HCT116 (cell line): ENCODE measurements around the gene TCEANC2. TPM values are rescaled to one million over a fixed set of nuclear protein-coding genes. Genes with fewer than 3 reads are reported as not detected.

Source experiments
- ATAC-seq: fragments of 200-7000 bp; cut with Tn5 transposase; 2 replicates; pipeline ENCODE4 v1.9.1; 2020; ENCODE audit warnings: mild to moderate bottlenecking, moderate library complexity
- BruUV-seq: library from RNA; stranded (reverse); fragments of 400-500 nt; replicated peaks from 2 replicates; lab custom pipeline; 2021; lab: Mats Ljungman, UMichigan
- CTCF ChIA-PET: fragments of 300-600 bp; sonication (Branson Sonifier 250); formaldehyde crosslinking; loops from one replicate; lab custom pipeline; 2021; ENCODE audit warnings: antibody characterized with exemption; lab: Charles Lee
- POLR2A ChIA-PET: fragments of 300-600, 350-600 bp; sonication (Branson Sonifier 250); formaldehyde crosslinking; loops from one replicate; lab custom pipeline; 2021; ENCODE audit warnings: antibody characterized with exemption; lab: Charles Lee
- RAD21 ChIA-PET, 2 experiments: fragments of 300-600 bp; sonication (Branson Sonifier 250); formaldehyde crosslinking; loops; one replicate each; lab custom pipeline; 2023; ENCODE audit warnings: low total read pairs in 2 of 2; ENCODE audit not compliant: uncharacterized antibody in 2 of 2, unreplicated experiment in 2 of 2, low non-redundant PET in 1 of 2; lab: Charles Lee
- DNase-seq: peaks from one replicate; pipeline ENCODE4 v3.0.0-alpha.2; 2010; ENCODE audit warnings: low read depth, low spot score
- H2AFZ ChIP-seq: fragments of 200-600 bp; shearing (Covaris generic), sonication (generic); 2 replicates; pipeline ENCODE4 v1.6.1; 2017; ENCODE audit warnings: low read depth, mixed run types, mixed read lengths, antibody characterized with exemption, low read length; ENCODE audit not compliant: poor library complexity, severe bottlenecking
- H3K27ac ChIP-seq: 2 replicates; pipeline ENCODE4 v1.5.1; 2012; ENCODE audit warnings: low read depth, low read length
- H3K27me3 ChIP-seq: fragments of 200-600 bp; sonication (generic); 2 replicates; pipeline ENCODE4 v1.6.1; 2016; ENCODE audit warnings: mixed run types, low read length, mixed read lengths; ENCODE audit not compliant: insufficient read depth
- H3K36me3 ChIP-seq, 2 experiments: fragments of 200-500 bp in 1 of 2; fragments of 200-600 bp in 1 of 2; sonication (Bioruptor generic) in 1 of 2; sonication (generic) in 1 of 2; 2 replicates each; pipeline versions ENCODE4 v1.5.1 to v1.6.1; 2014 to 2016; ENCODE audit warnings: low read length in 2 of 2, inconsistent platforms in 1 of 2, mixed read lengths in 1 of 2, mixed run types in 1 of 2; ENCODE audit not compliant: insufficient read depth in 2 of 2, control insufficient read depth in 1 of 2
- H3K4me1 ChIP-seq, 2 experiments: fragments of 200-600 bp in 1 of 2; sonication (generic) in 1 of 2; 2 replicates each; pipeline versions ENCODE4 v1.5.1 to v1.6.1; 2012 to 2017; ENCODE audit warnings: low read length in 2 of 2, inconsistent platforms in 1 of 2, mild to moderate bottlenecking in 1 of 2, mixed read lengths in 1 of 2, mixed run types in 1 of 2, moderate library complexity in 1 of 2; ENCODE audit not compliant: insufficient read depth in 2 of 2, control insufficient read depth in 1 of 2
- H3K4me2 ChIP-seq: fragments of 200-600 bp; sonication (generic); 2 replicates; pipeline ENCODE4 v1.6.1; 2017; ENCODE audit warnings: mixed run types, low read length, mixed read lengths
- H3K4me3 ChIP-seq, 2 experiments: fragments of 200-600 bp in 1 of 2; sonication (generic) in 1 of 2; replicated peaks in 1 of 2; 2 replicates each; pipeline ENCODE4 v1.5.1; 2011 to 2016; ENCODE audit warnings: low read length in 2 of 2, control low read depth in 1 of 2, low read depth in 1 of 2, mild to moderate bottlenecking in 1 of 2, mixed read lengths in 1 of 2, mixed run types in 1 of 2
- H3K79me2 ChIP-seq: fragments of 200-600 bp; sonication (generic); 2 replicates; pipeline ENCODE4 v1.6.1; 2017; ENCODE audit warnings: mild to moderate bottlenecking, mixed run types, low read length, moderate library complexity, mixed read lengths; ENCODE audit not compliant: insufficient read depth
- H3K9ac ChIP-seq: fragments of 200-600 bp; sonication (generic); 2 replicates; pipeline ENCODE4 v1.6.1; 2016; ENCODE audit warnings: low read length, mixed read lengths
- H3K9me2 ChIP-seq: fragments of 200-600 bp; sonication (generic), shearing (Covaris generic); 2 replicates; pipeline ENCODE4 v1.6.1; 2017; ENCODE audit warnings: mixed run types, mild to moderate bottlenecking, moderate library complexity; ENCODE audit not compliant: insufficient read depth
- H3K9me3 ChIP-seq, 2 experiments: fragments of 200-500 bp in 1 of 2; fragments of 200-600 bp in 1 of 2; sonication (Bioruptor generic) in 1 of 2; sonication (generic) in 1 of 2; 2 replicates each; pipeline ENCODE4 v1.6.1; 2014 to 2017; ENCODE audit warnings: low read length in 2 of 2, mixed read lengths in 2 of 2, inconsistent platforms in 1 of 2, low read depth in 1 of 2, mild to moderate bottlenecking in 1 of 2, mixed run types in 1 of 2, moderate library complexity in 1 of 2; ENCODE audit not compliant: control insufficient read depth in 1 of 2, insufficient read depth in 1 of 2
- H4K20me1 ChIP-seq: fragments of 200-600 bp; sonication (generic), shearing (Covaris generic); 2 replicates; pipeline ENCODE4 v1.6.1; 2017; ENCODE audit warnings: mixed run types, mild to moderate bottlenecking, moderate library complexity; ENCODE audit not compliant: insufficient read depth
- ATF3 ChIP-seq: IDR thresholded peaks from 2 replicates; pipeline ENCODE4 v1.6.1; 2012
- CBX3 ChIP-seq: IDR thresholded peaks from 2 replicates; pipeline ENCODE4 v1.6.1; 2012; ENCODE audit warnings: low read depth
- CEBPB ChIP-seq: IDR thresholded peaks from 2 replicates; pipeline ENCODE4 v1.6.1; 2012; ENCODE audit warnings: low read depth
- CTCF ChIP-seq, 3 experiments: fragments of 200-600 bp in 1 of 3; sonication (generic) in 1 of 3; IDR thresholded peaks in 2 of 3; conservative IDR thresholded peaks in 1 of 3; 2 replicates each; pipeline ENCODE4 v1.5.1; 2012 to 2017; ENCODE audit warnings: low read depth in 2 of 3, low read length in 2 of 3, antibody characterized with exemption in 1 of 3, borderline replicate concordance in 1 of 3, control low read depth in 1 of 3, mild to moderate bottlenecking in 1 of 3, mixed read lengths in 1 of 3, mixed run types in 1 of 3, moderate library complexity in 1 of 3; ENCODE audit not compliant: insufficient read depth in 1 of 3
- EGR1 ChIP-seq: IDR thresholded peaks from 2 replicates; pipeline ENCODE4 v1.6.1; 2012; ENCODE audit warnings: low read depth
- ELF1 ChIP-seq: IDR thresholded peaks from 2 replicates; pipeline ENCODE4 v1.6.1; 2012; ENCODE audit warnings: low read depth, borderline replicate concordance
- EZH2 ChIP-seq: fragments of 200-600 bp; sonication (generic); IDR thresholded peaks from 2 replicates; pipeline ENCODE4 v1.6.1; 2017; ENCODE audit warnings: antibody characterized with exemption, mixed run types
- EZH2phosphoT487 ChIP-seq: fragments of 200-600 bp; IDR thresholded peaks from 2 replicates; pipeline ENCODE4 v1.6.1; 2018; ENCODE audit warnings: antibody characterized with exemption, borderline replicate concordance
- FOSL1 ChIP-seq: IDR thresholded peaks from 2 replicates; pipeline ENCODE4 v1.6.1; 2012; ENCODE audit warnings: low read depth
- JUND ChIP-seq: IDR thresholded peaks from 2 replicates; pipeline ENCODE4 v1.6.1; 2012
- POLR2A ChIP-seq: IDR thresholded peaks from 2 replicates; pipeline ENCODE4 v1.7.0; 2011; ENCODE audit warnings: borderline replicate concordance; ENCODE audit not compliant: insufficient read depth, insufficient read length; ENCODE audit errors: extremely low read depth
- POLR2AphosphoS5 ChIP-seq: IDR thresholded peaks from 2 replicates; pipeline ENCODE4 v1.6.1; 2011; ENCODE audit warnings: mild to moderate bottlenecking, low read depth, low read length, moderate library complexity
- SP1 ChIP-seq: IDR thresholded peaks from 2 replicates; pipeline ENCODE4 v1.6.1; 2012; ENCODE audit warnings: low read depth
- TCF7L2 ChIP-seq: IDR thresholded peaks from 2 replicates; pipeline ENCODE4 v1.7.0; 2011; ENCODE audit warnings: borderline replicate concordance, inconsistent platforms; ENCODE audit not compliant: insufficient read depth, insufficient read length; ENCODE audit errors: extremely low read depth
- YY1 ChIP-seq: IDR thresholded peaks from 2 replicates; pipeline ENCODE4 v1.6.1; 2011; ENCODE audit warnings: low read length, low read depth, moderate library complexity, mild to moderate bottlenecking; ENCODE audit not compliant: insufficient replicate concordance; ENCODE audit errors: extremely low read depth
- ZFX ChIP-seq: fragments of 450-650 bp; IDR thresholded peaks from 2 replicates; pipeline ENCODE4 v1.6.1; 2017
- ZNF274 ChIP-seq: fragments of 200-500 bp; sonication (Bioruptor generic); IDR thresholded peaks from 2 replicates; pipeline ENCODE4 v1.6.1; 2014; ENCODE audit warnings: mild to moderate bottlenecking, low read depth, low read length, inconsistent platforms
- intact Hi-C: fragments of 100-400 bp; cut with micrococcal nuclease; formaldehyde crosslinking; loops from 2 replicates; pipeline ENCODE4 v1.10.0; 2022
- total RNA-seq: library from RNA; stranded (reverse); gene quantifications from one replicate; pipeline ENCODE4 v1.2.1, GENCODE V29; 2021; ENCODE audit not compliant: unreplicated experiment

The TCEANC2 gene
- total RNA-seq, 1 experiment from 2014 or later: 5.4 TPM

- Histone ChIP-seq H2AFZ (no peak overlapping the region), H4K20me1 (no peaks in the 10 kb centered on the region), H3K9me3 (no peaks in the 10 kb centered on the region), H3K9ac (no peak overlapping the region), H3K4me1 (peaks cover 0 to 13% of the 10 kb centered on the region in 2 experiments; a peak in 1 of 4 replicates), H3K27me3 (no peaks in the 10 kb centered on the region), H3K4me3 (no peak overlapping the region), H3K9me2 (no peaks in the 10 kb centered on the region), H3K27ac (no peak overlapping the region), H3K4me2 (no peak overlapping the region), H3K36me3 (no peaks in the 10 kb centered on the region), H3K79me2 (no peaks in the 10 kb centered on the region)
- ChIA-PET POLR2A (no interaction called here), CTCF (no interaction called here), RAD21 (no interaction called here)
- no peak for ATAC-seq
- no peak for DNase-seq
- intact Hi-C loops: no loop called here
- no TSS peak for BruUV-seq
- TF ChIP-seq TCF7L2 (no peak), EZH2phosphoT487 (no peak), ZNF274 (no peak), POLR2A (no peak), JUND (no peak), EZH2 (no peak), FOSL1 (no peak), ZFX (no peak), SP1 (no peak), YY1 (no peak), CBX3 (no peak), EGR1 (no peak), ELF1 (no peak), CEBPB (no peak)
These were observed 61.5 kb downstream of the TCEANC2 start for GRCh38 chr1:54114955-54115354.

DNA sequence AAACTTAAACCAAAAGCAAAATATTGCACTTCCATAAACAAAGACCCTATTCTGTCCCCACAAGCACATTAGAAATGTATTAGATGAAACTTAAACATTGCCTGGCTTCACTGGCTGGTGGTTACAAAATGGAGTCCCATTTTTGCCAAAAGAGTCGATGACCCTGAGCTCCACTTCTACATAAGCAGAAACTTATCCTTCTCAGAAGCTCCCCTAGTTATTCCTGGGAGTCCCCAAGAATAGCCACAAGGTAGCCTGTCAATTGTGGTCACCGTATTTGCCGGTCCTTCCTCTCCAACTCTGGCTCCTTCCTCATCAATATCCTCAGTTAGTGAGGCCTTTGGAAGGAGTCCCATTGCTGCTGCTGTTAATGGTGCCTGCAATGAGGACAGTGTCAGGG lies 62.1 kb downstream of the TCEANC2 start:
- H3K27ac ChIP-seq: no peak overlapping the region
- BruUV-seq: no TSS peak

More for the DNA sequence above, 62.1 kb downstream of the TCEANC2 start:
- no peak for TF ChIP-seq POLR2AphosphoS5
- no peak for TF ChIP-seq ZNF274
- no peak for TF ChIP-seq CEBPB
- no peak for TF ChIP-seq ATF3
- TF ChIP-seq ELF1: no peak
- no peak for TF ChIP-seq YY1
- TF ChIP-seq CTCF (IDR thresholded peaks at IDR 0.05 in 2 of 3, conservative IDR thresholded peaks at IDR 0.05 in 1 of 3; ENCODE audit: borderline replicate concordance in 1 of 3, insufficient read depth in 1 of 3, low read depth in 2 of 3, low read length in 2 of 3): no peak
- RAD21 ChIA-PET: no interaction called here
- CTCF ChIA-PET: no interaction called here
- H2AFZ ChIP-seq: no peak overlapping the region
- no peaks in the 10 kb centered on the region for H3K9me3 ChIP-seq
- no peak for DNase-seq
- H3K4me2 ChIP-seq: no peak overlapping the region
- H4K20me1 ChIP-seq: no peaks in the 10 kb centered on the region
- H3K9me2 ChIP-seq: no peaks in the 10 kb centered on the region
- ATAC-seq: no peak
- no peaks in the 10 kb centered on the region for H3K27me3 ChIP-seq
- peaks cover 0 to 13% of the 10 kb centered on the region in 2 experiments; a peak in 1 of 4 replicates for H3K4me1 ChIP-seq
- no peak overlapping the region for H3K4me3 ChIP-seq
- POLR2A ChIA-PET: no interaction called here
- no peak overlapping the region for H3K9ac ChIP-seq
- H3K79me2 ChIP-seq: no peaks in the 10 kb centered on the region
- intact Hi-C loops: no loop called here
- H3K36me3 ChIP-seq: no peaks in the 10 kb centered on the region
